Left lung (tissue), 10 donors: Measurements from ENCODE around the gene TXNRD2. TPM values are rescaled to one million over a fixed set of nuclear protein-coding genes. Genes with fewer than 3 reads are reported as not detected.
A peak's percentile ranks its signal among the peaks of the same experiment; 100 is the strongest.

Experiments used
- ATAC-seq: fragments of 200-7000 bp; cut with Tn5 transposase; one replicate; pipeline ENCODE4 v1.9.1; 2020; ENCODE audit warnings: moderate library complexity
- DNase-seq, 4 donors: peaks; one replicate each; pipeline ENCODE4 v3.0.0-alpha.2; 2013 to 2020
- H3K27ac ChIP-seq, 2 donors: fragments of 200-600 bp; sonication (generic) in 1 of 2; one replicate each; pipeline versions ENCODE4 v1.5.0 to v1.8.0; 2020 to 2021
- H3K27me3 ChIP-seq, 2 donors: fragments of 200-600 bp; sonication (generic) in 1 of 2; one replicate each; pipeline versions ENCODE4 v1.5.0 to v1.8.0; 2020 to 2021
- H3K36me3 ChIP-seq, 2 donors: fragments of 200-600 bp; sonication (generic) in 1 of 2; one replicate each; pipeline versions ENCODE4 v1.5.0 to v1.8.0; 2020 to 2021
- H3K4me1 ChIP-seq, 2 donors: fragments of 200-600 bp; one replicate each; pipeline ENCODE4 v1.8.0; 2021
- H3K4me3 ChIP-seq, 2 donors: fragments of 200-600 bp; sonication (generic) in 1 of 2; one replicate each; pipeline versions ENCODE4 v1.5.0 to v1.8.0; 2020 to 2021; ENCODE audit warnings: mild to moderate bottlenecking in 1 of 2
- H3K9me3 ChIP-seq, 2 donors: fragments of 200-600 bp; sonication (generic) in 1 of 2; one replicate each; pipeline versions ENCODE4 v1.5.0 to v1.8.0; 2020 to 2021
- CTCF ChIP-seq, 2 donors: fragments of 200-600 bp; sonication (generic) in 1 of 2; IDR thresholded peaks; one replicate each; pipeline versions ENCODE4 v1.5.0 to v1.8.0; 2021; ENCODE audit warnings: antibody characterized with exemption in 2 of 2
- intact Hi-C, 2 donors: fragments of 100-400 bp; cut with DNase I; formaldehyde crosslinking; loops; one replicate each; pipeline versions ENCODE4 v1.11.2 to v1.14.2; 2022
- polyA plus RNA-seq, 6 donors: library from polyadenylated mRNA; unstranded; fragments of 120-200 nt; gene quantifications; one replicate each; pipeline ENCODE4 v1.2.1, GENCODE V29; 2013; ENCODE audit not compliant: insufficient read length in 6 of 6
- total RNA-seq, 2 donors: library from RNA; stranded (reverse); fragmentation: NEBNext Ultra II Directional; extraction: Animal tissue kit (Norgen Biotek cat#: 25700); gene quantifications; one replicate each; pipeline ENCODE4 v1.2.1, GENCODE V29; 2021
- donor health status: DM: no; HTN: yes; CAD: no.
- donor health status: DM: no; HTN: no; CAD: no.

TXNRD2 gene
- total and polyA plus RNA-seq, 8 donors, result 17.6 to 42.8 (median 22.2) TPM

GRCh38 chr22:19975707-19976035, 34.1 kb upstream of the TXNRD2 start:
- no peak for DNase-seq
- intact Hi-C loops, result no loop called here
- TF ChIP-seq CTCF (IDR thresholded peaks at IDR 0.05), result no peak
- peaks cover 0 to 18% of the 10 kb centered on the region in 2 donors for H3K4me1 ChIP-seq
- H3K36me3 ChIP-seq, result peaks cover 0 to 19% of the 10 kb centered on the region in 2 donors
- no peak overlapping the region for H3K4me3 ChIP-seq
- no peaks in the 10 kb centered on the region for H3K27me3 ChIP-seq
- no peak for ATAC-seq
- no peak overlapping the region for H3K27ac ChIP-seq
- no peaks in the 10 kb centered on the region for H3K9me3 ChIP-seq

- ATAC-seq, result no peak
- intact Hi-C loops, result no loop called here
These were observed 33.5 kb upstream of the TXNRD2 start for GRCh38 chr22:19974935-19975706.

GRCh38 chr22:19974268-19974861, 32.7 kb upstream of the TXNRD2 start:
- Histone ChIP-seq H3K27ac (no peak overlapping the region), H3K4me1 (peaks cover 0 to 20% of the 10 kb centered on the region in 2 donors), H3K9me3 (no peaks in the 10 kb centered on the region), H3K36me3 (peaks cover 0 to 15% of the 10 kb centered on the region in 2 donors), H3K4me3 (no peak overlapping the region), H3K27me3 (no peaks in the 10 kb centered on the region)
- TF ChIP-seq CTCF (IDR thresholded peaks at IDR 0.05), result no peak
- peak; percentile 7 for ATAC-seq
- peak in 1 of 4 donors; percentile 67 for DNase-seq
- intact Hi-C loops, result no loop called here

More at GRCh38 chr22:19974935-19975706, 33.5 kb upstream of the TXNRD2 start:
- no peak overlapping the region for H3K4me3 ChIP-seq
- DNase-seq, result no peak
- H3K4me1 ChIP-seq, result peaks cover 0 to 20% of the 10 kb centered on the region in 2 donors
- no peaks in the 10 kb centered on the region for H3K27me3 ChIP-seq
- H3K36me3 ChIP-seq, result peaks cover 0 to 19% of the 10 kb centered on the region in 2 donors
- TF ChIP-seq CTCF (IDR thresholded peaks at IDR 0.05), result no peak
- no peaks in the 10 kb centered on the region for H3K9me3 ChIP-seq
- H3K27ac ChIP-seq, result no peak overlapping the region

- Histone ChIP-seq H3K36me3 (peaks cover 0 to 16% of the 10 kb centered on the region in 2 donors), H3K27me3 (no peaks in the 10 kb centered on the region), H3K27ac (no peak overlapping the region), H3K9me3 (no peaks in the 10 kb centered on the region), H3K4me1 (peaks cover 0 to 20% of the 10 kb centered on the region in 2 donors), H3K4me3 (no peak overlapping the region)
- DNase-seq (no peak), ATAC-seq (no peak)
- TF ChIP-seq CTCF (IDR thresholded peaks at IDR 0.05), result no peak
- intact Hi-C loops, result no loop called here
These were observed 32.1 kb upstream of the TXNRD2 start for GRCh38 chr22:19973551-19974267.
